DOHH2 (cell line): ENCODE measurements around the gene B4GAT1.
A peak's percentile ranks its signal among the peaks of the same experiment; 100 is the strongest.

ENCODE experiments used
- H3F3A ChIP-seq: fragments of 200-600 bp; sonication (generic), shearing (Covaris generic); 2 replicates; pipeline ENCODE4 v1.6.0; 2016; ENCODE audit warnings: antibody characterized with exemption, mild to moderate bottlenecking; ENCODE audit not compliant: control insufficient read depth, insufficient read depth
- H3K27ac ChIP-seq: fragments of 200-600 bp; sonication (generic); 2 replicates; pipeline ENCODE4 v1.5.1; 2014; ENCODE audit warnings: low read depth, mild to moderate bottlenecking, low read length, moderate library complexity
- H3K27me3 ChIP-seq: fragments of 200-600 bp; sonication (generic); 2 replicates; pipeline ENCODE4 v1.6.1; 2014; ENCODE audit warnings: mild to moderate bottlenecking, low read length, mixed read lengths; ENCODE audit not compliant: control insufficient read depth
- H3K36me3 ChIP-seq: fragments of 200-600 bp; sonication (generic); 2 replicates; pipeline ENCODE4 v1.6.1; 2014; ENCODE audit warnings: mild to moderate bottlenecking, low read length, moderate library complexity, mixed read lengths; ENCODE audit not compliant: control insufficient read depth
- H3K4me1 ChIP-seq: fragments of 200-600 bp; sonication (generic); 2 replicates; pipeline ENCODE4 v1.6.1; 2014; ENCODE audit warnings: mild to moderate bottlenecking, low read length, mixed read lengths; ENCODE audit not compliant: control insufficient read depth
- H3K4me2 ChIP-seq: fragments of 200-600 bp; sonication (generic); 2 replicates; pipeline ENCODE4 v1.6.0; 2014; ENCODE audit warnings: mild to moderate bottlenecking, low read length, moderate library complexity
- H3K4me3 ChIP-seq: fragments of 200-600 bp; sonication (generic); 2 replicates; pipeline ENCODE4 v1.5.1; 2014; ENCODE audit warnings: mild to moderate bottlenecking, low read length, mixed read lengths
- H3K79me2 ChIP-seq: fragments of 200-600 bp; sonication (generic); 2 replicates; pipeline ENCODE4 v1.6.1; 2014; ENCODE audit warnings: mild to moderate bottlenecking, low read length, mixed read lengths; ENCODE audit not compliant: control insufficient read depth
- H3K9me2 ChIP-seq: fragments of 200-600 bp; sonication (generic); replicated peaks from 2 replicates; pipeline ENCODE4 v1.6.1; 2014; ENCODE audit warnings: mild to moderate bottlenecking, low read length, mixed read lengths; ENCODE audit not compliant: control insufficient read depth
- H3K9me3 ChIP-seq: fragments of 200-600 bp; sonication (generic); 2 replicates; pipeline ENCODE4 v1.6.1; 2014; ENCODE audit warnings: antibody characterized with exemption, low read length, mixed read lengths; ENCODE audit not compliant: control insufficient read depth, insufficient read depth
- H4K20me1 ChIP-seq: fragments of 200-600 bp; sonication (generic); 2 replicates; pipeline ENCODE4 v1.6.0; 2014; ENCODE audit warnings: low read depth, mild to moderate bottlenecking, antibody characterized with exemption, low read length, moderate library complexity; ENCODE audit not compliant: control insufficient read depth, insufficient read depth
- CTCF ChIP-seq: fragments of 200-600 bp; sonication (generic); IDR thresholded peaks from one replicate; pipeline ENCODE4 v1.5.1; 2014; ENCODE audit warnings: antibody characterized with exemption, mild to moderate bottlenecking, low read depth, low read length; ENCODE audit not compliant: poor library complexity, severe bottlenecking
- EZH2phosphoT487 ChIP-seq: fragments of 200-600 bp; sonication (generic); IDR thresholded peaks from 2 replicates; pipeline ENCODE4 v1.6.1; 2017; ENCODE audit warnings: borderline replicate concordance, mild to moderate bottlenecking, antibody characterized with exemption, low read length, moderate library complexity, mixed read lengths

Gene B4GAT1

GRCh38 chr11:66317723-66318599 is 29.5 kb downstream of the B4GAT1 start:
- H4K20me1 ChIP-seq, result no peaks in the 10 kb centered on the region
- no peaks in the 10 kb centered on the region for H3K27me3 ChIP-seq
- no peak for TF ChIP-seq CTCF
- no peak for TF ChIP-seq EZH2phosphoT487
- H3K9me3 ChIP-seq, result peaks cover 8% of the 10 kb centered on the region; the same call in 1 of the 2 replicates
- H3K27ac ChIP-seq, result peak overlapping the region; percentile 94
- peaks cover 11% of the 10 kb centered on the region for H3F3A ChIP-seq
- no peaks in the 10 kb centered on the region for H3K9me2 ChIP-seq
- H3K4me2 ChIP-seq, result peak overlapping the region; percentile 92
- peak overlapping the region; percentile 72 for H3K4me3 ChIP-seq
- H3K4me1 ChIP-seq, result peaks cover 47% of the 10 kb centered on the region
- H3K36me3 ChIP-seq, result no peaks in the 10 kb centered on the region
- H3K79me2 ChIP-seq, result no peaks in the 10 kb centered on the region

GRCh38 chr11:66317322-66317722 is 30.1 kb downstream of the B4GAT1 start:
- peak overlapping the region; percentile 72 for H3K4me3 ChIP-seq
- H3K27ac ChIP-seq, result peak overlapping the region; percentile 94
- no peak for TF ChIP-seq EZH2phosphoT487
- no peak for TF ChIP-seq CTCF

DNA sequence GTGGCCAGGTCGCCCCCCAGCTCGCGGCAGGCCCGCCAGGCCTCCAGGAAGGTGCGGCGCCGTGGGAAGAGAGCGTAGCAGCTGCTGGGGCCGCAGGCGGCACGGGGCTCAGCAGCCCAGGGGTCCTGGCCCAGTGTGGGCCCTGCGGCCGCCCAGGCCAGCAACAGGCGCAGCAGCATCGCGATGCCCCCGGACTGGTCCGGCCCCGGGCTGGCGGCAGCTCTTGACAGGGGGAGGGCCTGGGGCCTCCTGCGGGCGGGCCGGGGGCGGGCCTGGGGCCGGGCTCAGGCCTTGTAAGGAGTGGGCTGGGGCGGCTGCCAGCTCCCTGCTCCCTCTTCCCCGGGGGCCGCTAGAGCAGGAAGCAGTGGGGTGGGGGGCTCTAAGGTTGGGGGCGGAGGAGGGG is 30.6 kb downstream of the B4GAT1 start, which contains the start of gene CD248:
CD248 (minus strand) TSS at position 196 of the 403 bp plus-strand sequence; CDS start at position 179, 17 bp downstream.
- Histone ChIP-seq H3K9me3 (peaks cover 7% of the 10 kb centered on the region; the same call in 1 of the 2 replicates), H3F3A (peaks cover 11% of the 10 kb centered on the region), H3K9me2 (no peaks in the 10 kb centered on the region), H3K4me1 (peaks cover 49% of the 10 kb centered on the region), H3K79me2 (no peaks in the 10 kb centered on the region), H3K36me3 (no peaks in the 10 kb centered on the region), H3K27ac (peak within 1 kb of the TSS; percentile 94), H3K27me3 (no peaks in the 10 kb centered on the region), H4K20me1 (no peaks in the 10 kb centered on the region), H3K4me2 (peak within 1 kb of the TSS; percentile 92), H3K4me3 (peak within 1 kb of the TSS; percentile 72)
- TF ChIP-seq CTCF, result no peak
- no peak for TF ChIP-seq EZH2phosphoT487

More at GRCh38 chr11:66317322-66317722, 30.1 kb downstream of the B4GAT1 start:
- H3K79me2 ChIP-seq, result no peaks in the 10 kb centered on the region
- H4K20me1 ChIP-seq, result no peaks in the 10 kb centered on the region
- H3K27me3 ChIP-seq, result no peaks in the 10 kb centered on the region
- H3K36me3 ChIP-seq, result no peaks in the 10 kb centered on the region
- H3K9me3 ChIP-seq, result peaks cover 8% of the 10 kb centered on the region; the same call in 1 of the 2 replicates
- peaks cover 11% of the 10 kb centered on the region for H3F3A ChIP-seq
- no peaks in the 10 kb centered on the region for H3K9me2 ChIP-seq
- H3K4me1 ChIP-seq, result peaks cover 49% of the 10 kb centered on the region
- H3K4me2 ChIP-seq, result peak overlapping the region; percentile 92
